ENCODE data around the gene ARID2. TPM values are rescaled to one million over a fixed set of nuclear protein-coding genes. Genes with fewer than 3 reads are reported as not detected.
A peak's percentile ranks its signal among the peaks of the same experiment; 100 is the strongest.

Gene ARID2
- 52.7 and 53.6 TPM in 2 replicates for total RNA-seq
- long read RNA-seq, partial matches to known transcripts = 26 of 32 reads
- long read RNA-seq, other reads (novel, unspliced or antisense) = 6 of 32 reads

GRCh38 chr12:45729233-45730083, at the start of gene ARID2:
ARID2 (plus strand) TSS chr12:45729706; CDS start chr12:45729837, 131 bp downstream.
- Mint-ChIP-seq H3K9me3 (no peaks in the 10 kb centered on the region), H3K4me1 (peaks cover 42% of the 10 kb centered on the region), H3K36me3 (ENCODE audit: low read depth) (peaks cover 6% of the 10 kb centered on the region), H3K4me3 (peak within 1 kb of the TSS; percentile 99), H3K27ac (ENCODE audit: unreplicated experiment) (peak within 1 kb of the TSS; percentile 99), H3K27me3 (ENCODE audit: low read depth) (no peaks in the 10 kb centered on the region)
- peak; percentile 59 for DNase-seq (ENCODE audit: low read depth, low spot score)
- TF ChIP-seq CTCF (conservative IDR thresholded peaks at IDR 0.05) = no peak

GRCh38 chr12:45680362-45680761, 49.1 kb upstream of the ARID2 start:
- Mint-ChIP-seq H3K4me3 (no peak overlapping the region), H3K27me3 (ENCODE audit: low read depth) (peaks cover 2% of the 10 kb centered on the region), H3K27ac (ENCODE audit: unreplicated experiment) (no peak overlapping the region), H3K4me1 (no peaks in the 10 kb centered on the region), H3K36me3 (ENCODE audit: low read depth) (no peaks in the 10 kb centered on the region), H3K9me3 (no peaks in the 10 kb centered on the region)
- no peak for DNase-seq (ENCODE audit: low read depth, low spot score)
- TF ChIP-seq CTCF (conservative IDR thresholded peaks at IDR 0.05) = no peak

GRCh38 chr12:45681465-45681864, 48.0 kb upstream of the ARID2 start:
- H3K9me3 Mint-ChIP-seq = no peaks in the 10 kb centered on the region
- no peak for TF ChIP-seq CTCF (conservative IDR thresholded peaks at IDR 0.05)
- H3K27me3 Mint-ChIP-seq (ENCODE audit: low read depth) = peaks cover 2% of the 10 kb centered on the region
- no peaks in the 10 kb centered on the region for H3K4me1 Mint-ChIP-seq
- DNase-seq (ENCODE audit: low read depth, low spot score) = no peak
- no peak overlapping the region for H3K4me3 Mint-ChIP-seq
- H3K27ac Mint-ChIP-seq (ENCODE audit: unreplicated experiment) = no peak overlapping the region
- no peaks in the 10 kb centered on the region for H3K36me3 Mint-ChIP-seq (ENCODE audit: low read depth)

- DNase-seq (ENCODE audit: low read depth, low spot score) = no peak
- Mint-ChIP-seq H3K36me3 (ENCODE audit: low read depth) (no peaks in the 10 kb centered on the region), H3K4me3 (no peak overlapping the region), H3K27ac (ENCODE audit: unreplicated experiment) (no peak overlapping the region), H3K27me3 (ENCODE audit: low read depth) (peaks cover 2% of the 10 kb centered on the region), H3K4me1 (no peaks in the 10 kb centered on the region), H3K9me3 (no peaks in the 10 kb centered on the region)
- TF ChIP-seq CTCF (conservative IDR thresholded peaks at IDR 0.05) = no peak
Observed at GRCh38 chr12:45685680-45686079, 43.8 kb upstream of the ARID2 start.

GRCh38 chr12:45687081-45688015, 42.2 kb upstream of the ARID2 start:
- TF ChIP-seq CTCF (conservative IDR thresholded peaks at IDR 0.05) = no peak
- no peak for DNase-seq (ENCODE audit: low read depth, low spot score)
- Mint-ChIP-seq H3K27ac (ENCODE audit: unreplicated experiment) (no peak overlapping the region), H3K4me1 (no peaks in the 10 kb centered on the region), H3K4me3 (no peak overlapping the region), H3K36me3 (ENCODE audit: low read depth) (no peaks in the 10 kb centered on the region), H3K27me3 (ENCODE audit: low read depth) (peaks cover 2% of the 10 kb centered on the region), H3K9me3 (no peaks in the 10 kb centered on the region)

Measured in neural crest cell (in vitro differentiated cells).